ENCODE measurements around the gene MC3R. TPM values are rescaled to one million over a fixed set of nuclear protein-coding genes. Genes with fewer than 3 reads are reported as not detected.

Gene MC3R
- total RNA-seq, 4 donors from 2014 or later, result not detected

DNA sequence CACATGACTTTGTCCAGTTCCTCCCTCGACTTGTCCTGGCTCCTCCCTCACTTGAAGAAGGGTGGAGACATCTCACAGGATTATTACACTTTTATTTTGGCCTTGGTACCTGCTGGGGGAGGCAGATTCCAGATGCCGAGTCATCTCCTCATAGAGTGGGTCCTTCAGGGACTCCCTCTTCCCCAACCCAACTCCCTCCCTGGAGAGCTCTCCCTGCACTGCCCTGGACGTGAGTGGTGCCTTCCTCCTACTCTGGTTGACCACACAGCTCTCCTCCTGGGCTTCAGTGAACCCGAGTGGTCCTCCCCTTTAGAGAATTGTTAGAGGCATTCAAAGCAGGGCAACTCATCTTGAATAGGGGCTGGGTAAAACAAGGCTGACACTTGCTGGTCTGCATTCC, 40.9 kb upstream of the MC3R start:
- 30% methylated on average over 4 of the region's 4 CpGs for WGBS
- Histone ChIP-seq H3K4me1 (peaks cover 5% of the 10 kb centered on the region), H3K27ac (no peak overlapping the region), H3K36me3 (no peaks in the 10 kb centered on the region), H3K9me3 (no peaks in the 10 kb centered on the region), H3K4me3 (no peak overlapping the region), H3K27me3 (no peaks in the 10 kb centered on the region)
- no peak for DNase-seq (ENCODE audit: low spot score in 2 of 2)
- TF ChIP-seq POLR2A (IDR thresholded peaks at IDR 0.05) (no peak), POLR2AphosphoS5 (IDR thresholded peaks at IDR 0.05) (no peak), EP300 (IDR thresholded peaks at IDR 0.05) (no peak)
- TF ChIP-seq, protein P1, sequence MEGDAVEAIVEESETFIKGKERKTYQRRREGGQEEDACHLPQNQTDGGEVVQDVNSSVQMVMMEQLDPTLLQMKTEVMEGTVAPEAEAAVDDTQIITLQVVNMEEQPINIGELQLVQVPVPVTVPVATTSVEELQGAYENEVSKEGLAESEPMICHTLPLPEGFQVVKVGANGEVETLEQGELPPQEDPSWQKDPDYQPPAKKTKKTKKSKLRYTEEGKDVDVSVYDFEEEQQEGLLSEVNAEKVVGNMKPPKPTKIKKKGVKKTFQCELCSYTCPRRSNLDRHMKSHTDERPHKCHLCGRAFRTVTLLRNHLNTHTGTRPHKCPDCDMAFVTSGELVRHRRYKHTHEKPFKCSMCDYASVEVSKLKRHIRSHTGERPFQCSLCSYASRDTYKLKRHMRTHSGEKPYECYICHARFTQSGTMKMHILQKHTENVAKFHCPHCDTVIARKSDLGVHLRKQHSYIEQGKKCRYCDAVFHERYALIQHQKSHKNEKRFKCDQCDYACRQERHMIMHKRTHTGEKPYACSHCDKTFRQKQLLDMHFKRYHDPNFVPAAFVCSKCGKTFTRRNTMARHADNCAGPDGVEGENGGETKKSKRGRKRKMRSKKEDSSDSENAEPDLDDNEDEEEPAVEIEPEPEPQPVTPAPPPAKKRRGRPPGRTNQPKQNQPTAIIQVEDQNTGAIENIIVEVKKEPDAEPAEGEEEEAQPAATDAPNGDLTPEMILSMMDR (IDR thresholded peaks at IDR 0.05), result no peak

DNA sequence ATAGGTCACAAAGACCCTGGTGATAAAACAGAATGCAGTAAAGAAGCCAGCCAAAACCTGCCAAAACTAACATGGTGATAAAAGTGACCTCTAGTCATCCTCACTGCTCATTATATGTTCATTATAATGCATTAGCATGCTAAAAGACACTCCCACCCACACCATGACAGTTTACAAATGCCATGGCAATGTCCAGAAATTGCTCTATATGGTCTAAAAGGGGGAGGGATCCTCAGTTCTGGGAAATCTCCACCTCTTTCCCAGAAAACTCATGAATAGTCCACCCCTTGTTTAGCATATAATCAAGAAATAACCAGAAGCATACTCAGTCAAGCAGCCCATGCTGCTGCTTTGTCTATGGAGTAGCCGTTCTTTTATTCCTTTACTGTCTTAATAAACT, 40.4 kb upstream of the MC3R start:
- WGBS, result 85% methylated on average over 1 of the region's 1 CpG
- no peak overlapping the region for H3K4me3 ChIP-seq

DNA sequence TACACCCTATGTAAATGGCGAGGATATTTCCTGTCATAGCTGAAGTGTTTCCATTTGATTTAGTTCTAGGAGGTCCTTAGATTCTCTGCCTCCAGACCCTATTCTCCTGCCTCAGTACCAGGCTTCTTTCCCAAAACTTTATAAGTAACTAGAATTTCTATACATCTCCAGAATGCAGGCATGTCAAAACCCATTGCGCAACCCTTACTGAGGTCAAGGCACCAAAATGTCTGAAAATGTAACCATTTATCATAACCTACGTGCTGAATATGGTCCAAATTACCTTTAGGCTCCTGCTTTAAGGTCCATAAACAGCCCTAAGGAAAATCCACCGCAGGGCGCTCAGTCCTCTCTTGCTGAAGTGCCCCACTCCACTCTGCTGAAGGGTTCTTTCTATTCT, 37.5 kb upstream of the MC3R start:
- peaks cover 5% of the 10 kb centered on the region for H3K4me1 ChIP-seq
- TF ChIP-seq, protein P1 (IDR thresholded peaks at IDR 0.05), result no peak
- TF ChIP-seq EP300 (IDR thresholded peaks at IDR 0.05) (no peak), POLR2AphosphoS5 (IDR thresholded peaks at IDR 0.05) (no peak), POLR2A (IDR thresholded peaks at IDR 0.05) (no peak)
- DNase-seq (ENCODE audit: low spot score in 2 of 2), result no peak
- WGBS, result 91% methylated on average over 5 of the region's 5 CpGs
- H3K4me3 ChIP-seq, result no peak overlapping the region
- no peak overlapping the region for H3K27ac ChIP-seq
- no peaks in the 10 kb centered on the region for H3K9me3 ChIP-seq
- no peaks in the 10 kb centered on the region for H3K36me3 ChIP-seq
- no peaks in the 10 kb centered on the region for H3K27me3 ChIP-seq

More for the DNA sequence above, 40.4 kb upstream of the MC3R start:
- TF ChIP-seq, protein P1 (IDR thresholded peaks at IDR 0.05), result no peak
- no peak for TF ChIP-seq POLR2AphosphoS5 (IDR thresholded peaks at IDR 0.05)
- no peak for TF ChIP-seq POLR2A (IDR thresholded peaks at IDR 0.05)
- no peak for TF ChIP-seq EP300 (IDR thresholded peaks at IDR 0.05)
- peaks cover 5% of the 10 kb centered on the region for H3K4me1 ChIP-seq
- no peaks in the 10 kb centered on the region for H3K36me3 ChIP-seq
- no peaks in the 10 kb centered on the region for H3K27me3 ChIP-seq
- no peak overlapping the region for H3K27ac ChIP-seq
- no peak for DNase-seq (ENCODE audit: low spot score in 2 of 2)
- no peaks in the 10 kb centered on the region for H3K9me3 ChIP-seq

DNA sequence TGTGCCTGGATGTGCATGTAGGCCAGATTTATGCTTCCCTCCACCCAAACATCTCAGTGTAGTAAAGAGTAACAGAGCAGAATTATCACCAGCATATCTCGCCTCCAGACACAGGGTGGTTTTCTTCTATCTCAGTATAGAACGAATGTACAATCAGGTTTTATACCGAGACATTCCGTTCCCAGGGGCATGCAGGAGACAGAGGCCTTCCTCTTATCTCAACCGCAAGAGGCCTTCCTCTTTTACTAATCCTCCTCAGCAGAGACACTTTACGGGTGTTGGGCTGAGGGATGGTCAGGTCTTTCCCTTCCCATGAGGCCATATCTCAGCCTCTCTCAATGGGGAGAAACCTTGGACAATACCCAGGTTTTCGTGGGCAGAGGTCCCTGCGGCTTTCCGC, 36.4 kb upstream of the MC3R start:
- H3K27me3 ChIP-seq, result peaks cover 2% of the 10 kb centered on the region
- TF ChIP-seq, protein P1 (IDR thresholded peaks at IDR 0.05), result no peak
- TF ChIP-seq POLR2AphosphoS5 (IDR thresholded peaks at IDR 0.05) (no peak), EP300 (IDR thresholded peaks at IDR 0.05) (no peak), POLR2A (IDR thresholded peaks at IDR 0.05) (no peak)
- no peaks in the 10 kb centered on the region for H3K9me3 ChIP-seq
- 72% methylated on average over 9 of the region's 9 CpGs for WGBS
- peaks cover 5% of the 10 kb centered on the region for H3K4me1 ChIP-seq
- H3K36me3 ChIP-seq, result no peaks in the 10 kb centered on the region
- no peak overlapping the region for H3K27ac ChIP-seq
- no peak for DNase-seq (ENCODE audit: low spot score in 2 of 2)
- H3K4me3 ChIP-seq, result no peak overlapping the region

DNA sequence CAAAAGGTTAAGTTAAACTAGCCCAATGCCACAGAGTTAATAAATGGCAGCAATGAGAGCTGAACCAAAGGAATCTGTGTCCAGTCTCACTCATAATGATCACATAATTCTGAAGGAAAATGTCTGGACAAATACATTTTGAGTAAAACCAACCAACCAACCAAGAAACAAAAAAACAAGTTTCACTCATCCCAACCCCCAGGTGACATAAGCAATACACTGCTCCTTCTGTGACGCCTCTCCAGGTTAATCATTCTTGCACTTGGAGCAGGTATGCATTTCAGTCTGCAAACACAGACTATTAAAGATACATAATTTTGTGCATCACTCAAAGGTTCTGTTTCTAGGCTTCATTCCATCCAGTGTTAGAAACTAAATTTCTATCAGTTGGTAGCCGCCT, 35.2 kb upstream of the MC3R start:
- no peak for TF ChIP-seq POLR2AphosphoS5 (IDR thresholded peaks at IDR 0.05)
- Histone ChIP-seq H3K9me3 (no peaks in the 10 kb centered on the region), H3K27ac (no peak overlapping the region), H3K27me3 (peaks cover 2% of the 10 kb centered on the region), H3K4me3 (no peak overlapping the region), H3K4me1 (no peaks in the 10 kb centered on the region), H3K36me3 (no peaks in the 10 kb centered on the region)
- 90% methylated on average over 2 of the region's 2 CpGs for WGBS
- DNase-seq (ENCODE audit: low spot score in 2 of 2), result no peak

DNA sequence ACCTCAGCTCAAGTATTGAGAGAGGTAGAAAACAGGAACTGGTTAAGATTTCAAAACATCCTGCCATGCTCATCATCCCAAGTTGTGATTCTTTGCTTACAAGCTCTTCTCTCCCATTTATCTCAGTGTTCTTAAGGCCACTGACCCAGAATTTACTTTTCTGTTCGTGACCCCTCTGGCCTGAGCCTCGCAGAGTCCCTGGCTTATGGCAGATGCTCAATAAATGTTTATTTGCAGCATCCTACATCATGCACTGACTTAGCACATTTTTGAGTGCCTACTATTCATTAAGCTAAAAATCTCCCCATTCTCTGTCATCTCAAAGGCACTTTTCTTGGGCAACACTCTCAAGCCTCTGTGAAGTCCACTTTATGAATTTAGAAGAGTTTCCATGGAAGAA, 33.4 kb upstream of the MC3R start:
- DNase-seq (ENCODE audit: low spot score in 2 of 2), result no peak
- TF ChIP-seq POLR2A (IDR thresholded peaks at IDR 0.05), result no peak
- Histone ChIP-seq H3K9me3 (peaks cover 5% of the 10 kb centered on the region), H3K4me1 (no peaks in the 10 kb centered on the region), H3K27ac (no peak overlapping the region), H3K27me3 (peaks cover 2% of the 10 kb centered on the region), H3K4me3 (no peak overlapping the region), H3K36me3 (no peaks in the 10 kb centered on the region)
- 58% methylated on average over 1 of the region's 2 CpGs for WGBS
